ENCODE measurements around the gene FAM124A.

Gene FAM124A

GRCh38 chr13:51240958-51241357 lies 18.8 kb downstream of the FAM124A start:
- FAIRE-seq (no peak), DNase-seq (ENCODE audit: insufficient read length, low spot score) (no peak)

- FAIRE-seq: no peak
- no peak for DNase-seq (ENCODE audit: insufficient read length, low spot score)
Observed at GRCh38 chr13:51241720-51242119, 19.5 kb downstream of the FAM124A start.

GRCh38 chr13:51243227-51243626 lies 21.0 kb downstream of the FAM124A start:
- DNase-seq (ENCODE audit: insufficient read length, low spot score) (no peak), FAIRE-seq (no peak)

GRCh38 chr13:51243832-51244231 lies 21.6 kb downstream of the FAM124A start:
- DNase-seq (ENCODE audit: insufficient read length, low spot score): no peak
- no peak for FAIRE-seq

GRCh38 chr13:51244637-51245405 lies 22.6 kb downstream of the FAM124A start:
- no peak for FAIRE-seq
- no peak for DNase-seq (ENCODE audit: insufficient read length, low spot score)

GRCh38 chr13:51245583-51245982 lies 23.4 kb downstream of the FAM124A start:
- DNase-seq (ENCODE audit: insufficient read length, low spot score): no peak
- FAIRE-seq: no peak

GRCh38 chr13:51246025-51246417 lies 23.8 kb downstream of the FAM124A start:
- DNase-seq (ENCODE audit: insufficient read length, low spot score) (no peak), FAIRE-seq (no peak)

GRCh38 chr13:51246418-51247277 lies 24.4 kb downstream of the FAM124A start:
- FAIRE-seq: no peak
- DNase-seq (ENCODE audit: insufficient read length, low spot score): no peak

- no peak for FAIRE-seq
- no peak for DNase-seq (ENCODE audit: insufficient read length, low spot score)
Observed at GRCh38 chr13:51249255-51249654, 27.1 kb downstream of the FAM124A start.

- FAIRE-seq (no peak), DNase-seq (ENCODE audit: insufficient read length, low spot score) (peak; percentile 52)
Observed at GRCh38 chr13:51249770-51250741, 27.9 kb downstream of the FAM124A start.

- no peak for DNase-seq (ENCODE audit: insufficient read length, low spot score)
- FAIRE-seq: no peak
Observed at GRCh38 chr13:51251480-51251879, 29.3 kb downstream of the FAM124A start.

- FAIRE-seq (peak; percentile 4), DNase-seq (ENCODE audit: insufficient read length, low spot score) (no peak)
Observed at GRCh38 chr13:51252954-51253532, 30.8 kb downstream of the FAM124A start.

- FAIRE-seq: no peak
- DNase-seq (ENCODE audit: insufficient read length, low spot score): no peak
Observed at GRCh38 chr13:51255556-51255955, 33.4 kb downstream of the FAM124A start.

- no peak for DNase-seq (ENCODE audit: insufficient read length, low spot score)
- no peak for FAIRE-seq
Observed at GRCh38 chr13:51257187-51257586, 35.0 kb downstream of the FAM124A start.

- no peak for DNase-seq (ENCODE audit: insufficient read length, low spot score)
Observed at GRCh38 chr13:51258612-51259548, 36.7 kb downstream of the FAM124A start.

GRCh38 chr13:51260154-51260553 lies 38.0 kb downstream of the FAM124A start:
- no peak for DNase-seq (ENCODE audit: insufficient read length, low spot score)
- FAIRE-seq: no peak

More at GRCh38 chr13:51258612-51259548, 36.7 kb downstream of the FAM124A start:
- no peak for FAIRE-seq

GRCh38 chr13:51261610-51262249 lies 39.5 kb downstream of the FAM124A start:
- DNase-seq (ENCODE audit: insufficient read length, low spot score): no peak
- no peak for FAIRE-seq

GRCh38 chr13:51262501-51263211 lies 40.5 kb downstream of the FAM124A start:
- FAIRE-seq (no peak), DNase-seq (ENCODE audit: insufficient read length, low spot score) (no peak)
